ENCODE results near the gene SRSF3.
"Not testable (repeated sequence)": the region's sequence is repeated elsewhere in the genome, so short reads cannot be mapped to it uniquely, and the experiment has no call there.

Gene SRSF3

DNA sequence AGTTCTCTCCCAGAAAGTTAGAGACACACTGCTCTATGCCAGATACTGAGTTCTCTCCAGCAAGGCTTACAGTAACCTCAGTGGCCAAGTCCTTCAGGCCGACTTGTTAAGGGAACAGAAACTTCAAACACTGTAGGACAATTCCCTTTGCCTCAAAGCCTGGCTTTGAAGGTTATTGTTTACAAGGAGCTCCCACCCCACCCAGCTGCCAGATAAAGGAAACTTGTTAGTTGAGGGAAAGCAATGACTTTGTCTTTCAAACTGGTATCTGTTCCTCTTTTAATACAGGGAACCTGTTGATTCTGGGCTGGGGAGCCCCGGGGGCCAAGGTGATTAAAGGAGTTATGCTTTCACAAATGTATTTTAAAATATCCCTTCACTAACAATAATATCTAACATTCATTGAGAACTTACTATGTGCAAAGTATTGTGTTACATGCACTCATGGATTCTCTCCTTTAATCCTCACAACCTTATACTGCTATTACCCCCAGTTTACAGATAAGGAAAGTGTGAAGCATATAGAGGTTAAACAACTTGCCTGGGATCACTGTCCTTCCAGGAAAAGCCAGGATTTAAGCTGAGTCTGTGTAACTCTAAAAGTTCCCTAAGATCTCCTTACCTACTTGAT lies 56.8 kb downstream of the SRSF3 start:
- no peak for DNase-seq

DNA sequence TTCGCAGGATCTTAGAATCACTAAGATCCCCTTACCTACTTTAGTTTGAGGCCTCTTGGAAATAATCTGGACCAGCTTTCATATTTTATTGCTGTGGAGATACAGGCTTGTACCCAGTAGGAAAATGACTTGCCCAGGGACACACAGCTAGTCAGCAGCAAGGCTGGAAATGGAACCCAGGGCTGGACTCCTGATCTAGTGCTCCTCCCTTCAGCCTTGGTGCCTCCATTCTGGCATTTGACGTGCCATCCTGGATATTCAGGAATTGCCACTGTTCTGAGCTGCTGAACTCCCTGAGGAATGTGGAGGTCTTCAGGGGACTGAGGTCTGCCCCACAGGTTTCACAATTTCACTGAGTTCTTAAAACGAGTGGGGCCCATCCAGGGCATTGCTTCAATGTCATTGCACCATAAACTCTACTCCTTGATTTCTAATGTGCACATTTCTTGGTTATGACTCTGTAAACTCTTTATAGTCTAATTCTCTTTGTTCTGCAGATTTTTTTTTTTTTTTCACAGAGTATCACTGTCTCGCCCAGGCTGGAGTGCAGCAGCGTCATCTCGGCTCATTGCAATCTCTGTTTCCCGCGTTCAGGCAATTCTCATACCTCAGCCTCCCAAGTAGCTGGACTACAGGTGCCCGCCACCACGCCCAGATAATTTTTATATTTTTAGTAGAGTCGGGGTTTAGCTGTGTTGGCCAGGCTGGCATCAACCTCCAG lies 57.7 kb downstream of the SRSF3 start:
- no peak for DNase-seq

DNA sequence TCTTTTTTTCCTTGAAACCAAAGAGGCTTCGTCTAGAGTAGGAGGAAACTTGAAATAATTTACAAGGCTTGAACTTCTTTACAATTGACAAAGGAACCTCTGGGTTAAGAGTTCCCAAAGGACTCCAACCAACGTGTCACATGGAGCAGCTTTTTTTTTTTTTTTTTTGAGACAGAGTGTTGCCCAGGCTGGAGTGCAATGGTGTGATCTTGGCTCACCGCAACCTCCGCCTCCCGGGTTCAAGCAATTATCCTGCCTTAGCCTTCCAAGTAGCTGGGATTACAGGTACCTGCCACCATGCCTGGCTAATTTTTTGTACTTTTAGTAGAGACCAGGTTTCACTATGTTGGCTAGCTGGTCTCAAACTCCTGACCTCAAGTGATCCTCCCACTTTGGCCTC lies 60.3 kb downstream of the SRSF3 start:
- DNase-seq: not testable (repeated sequence)
